SK-N-DZ (cell line): ENCODE measurements around the gene PRX.

Experiments
- DNase-seq: peaks from one replicate; pipeline ENCODE4 v3.0.0-alpha.2; 2015; ENCODE audit warnings: low spot score

Gene PRX

DNA sequence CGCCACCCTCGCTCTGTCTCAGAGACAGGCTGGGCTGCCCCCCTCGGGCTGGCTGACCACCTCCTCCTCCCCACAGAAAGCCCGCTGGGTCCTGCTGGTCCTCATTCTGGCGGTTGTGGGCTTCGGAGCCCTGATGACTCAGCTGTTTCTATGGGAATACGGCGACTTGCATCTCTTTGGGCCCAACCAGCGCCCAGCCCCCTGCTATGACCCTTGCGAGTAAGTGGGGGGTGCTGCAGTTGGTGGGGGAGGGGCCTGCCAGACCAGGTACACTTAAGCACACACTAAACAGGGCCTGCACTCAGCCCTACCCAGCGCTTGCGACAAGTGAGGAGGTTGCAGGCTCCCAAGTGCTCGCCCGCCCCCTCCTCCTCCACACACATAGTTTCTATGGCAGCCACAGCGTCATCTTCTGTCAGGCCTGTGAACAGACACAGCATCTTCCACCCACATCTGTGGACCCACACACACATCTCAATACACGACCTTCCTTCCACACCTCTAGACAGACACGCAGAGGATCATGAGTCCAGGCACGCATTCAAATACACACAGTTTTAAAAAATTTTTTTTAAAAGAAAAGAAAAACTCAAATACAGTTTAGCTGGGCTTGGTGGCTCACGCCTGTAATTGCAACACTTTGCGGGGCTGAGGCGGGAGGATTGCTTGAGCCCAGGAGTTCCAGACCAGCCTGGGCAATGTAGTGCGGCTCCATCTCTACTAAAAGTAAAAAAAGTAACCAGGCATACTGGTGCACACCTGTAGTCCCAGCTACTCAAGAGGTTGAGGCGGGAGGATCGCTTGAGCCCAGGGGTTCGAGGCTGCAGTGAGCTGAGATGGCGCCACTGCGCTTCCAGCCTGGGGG lies 46.2 kb downstream of the PRX start:
- DNase-seq = peak; percentile 85

GRCh38 chr19:40365613-40366401 lies 47.4 kb downstream of the PRX start:
- DNase-seq = peak; percentile 83

DNA sequence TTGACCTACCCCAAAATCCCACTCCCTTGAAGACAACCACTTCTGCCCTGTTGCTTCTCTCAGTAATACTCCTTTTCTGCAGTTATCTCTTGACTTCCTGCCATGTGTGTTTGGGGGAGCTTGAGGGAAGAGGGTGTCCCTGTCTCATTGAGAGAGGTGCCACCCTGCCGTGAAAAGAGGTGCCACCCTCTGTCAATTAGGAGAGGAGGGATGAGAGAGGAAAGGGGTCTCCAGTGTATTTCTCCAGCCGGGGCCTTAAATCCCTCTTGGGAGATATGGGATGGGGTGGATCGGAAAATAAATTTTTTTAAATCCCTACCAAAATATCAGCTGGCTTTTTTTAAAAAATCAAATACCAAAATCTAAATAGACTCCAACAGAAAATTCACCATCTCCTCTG lies 48.2 kb downstream of the PRX start:
- no peak for DNase-seq

GRCh38 chr19:40363069-40363468 lies 50.1 kb downstream of the PRX start:
- DNase-seq = no peak

DNA sequence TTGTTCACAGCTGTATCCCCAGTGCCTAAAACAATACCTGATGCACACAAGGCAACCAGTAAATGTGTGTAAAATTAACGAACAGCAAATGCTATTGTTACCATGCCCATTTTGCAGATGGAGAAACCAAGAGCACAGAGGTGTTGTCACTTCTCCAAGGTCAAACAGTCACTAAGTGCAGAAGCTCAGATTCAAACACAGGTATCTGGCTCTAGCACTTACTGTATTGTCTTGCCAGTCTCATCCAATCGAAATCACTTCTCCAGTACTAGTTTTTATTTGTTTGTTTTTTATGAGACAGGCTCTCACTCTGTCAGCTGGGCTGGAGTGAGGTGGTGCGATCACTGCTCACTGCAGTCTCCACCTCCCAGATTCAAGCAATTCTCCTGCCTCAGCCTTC lies 51.0 kb downstream of the PRX start:
- no peak for DNase-seq

GRCh38 chr19:40360708-40361241 lies 52.4 kb downstream of the PRX start:
- peak; percentile 76 for DNase-seq

- DNase-seq = no peak
These were observed 53.0 kb downstream of the PRX start for GRCh38 chr19:40360020-40360707.

GRCh38 chr19:40358773-40359172 lies 54.4 kb downstream of the PRX start:
- DNase-seq = no peak

- no peak for DNase-seq
These were observed 55.5 kb downstream of the PRX start for GRCh38 chr19:40357640-40358039.

DNA sequence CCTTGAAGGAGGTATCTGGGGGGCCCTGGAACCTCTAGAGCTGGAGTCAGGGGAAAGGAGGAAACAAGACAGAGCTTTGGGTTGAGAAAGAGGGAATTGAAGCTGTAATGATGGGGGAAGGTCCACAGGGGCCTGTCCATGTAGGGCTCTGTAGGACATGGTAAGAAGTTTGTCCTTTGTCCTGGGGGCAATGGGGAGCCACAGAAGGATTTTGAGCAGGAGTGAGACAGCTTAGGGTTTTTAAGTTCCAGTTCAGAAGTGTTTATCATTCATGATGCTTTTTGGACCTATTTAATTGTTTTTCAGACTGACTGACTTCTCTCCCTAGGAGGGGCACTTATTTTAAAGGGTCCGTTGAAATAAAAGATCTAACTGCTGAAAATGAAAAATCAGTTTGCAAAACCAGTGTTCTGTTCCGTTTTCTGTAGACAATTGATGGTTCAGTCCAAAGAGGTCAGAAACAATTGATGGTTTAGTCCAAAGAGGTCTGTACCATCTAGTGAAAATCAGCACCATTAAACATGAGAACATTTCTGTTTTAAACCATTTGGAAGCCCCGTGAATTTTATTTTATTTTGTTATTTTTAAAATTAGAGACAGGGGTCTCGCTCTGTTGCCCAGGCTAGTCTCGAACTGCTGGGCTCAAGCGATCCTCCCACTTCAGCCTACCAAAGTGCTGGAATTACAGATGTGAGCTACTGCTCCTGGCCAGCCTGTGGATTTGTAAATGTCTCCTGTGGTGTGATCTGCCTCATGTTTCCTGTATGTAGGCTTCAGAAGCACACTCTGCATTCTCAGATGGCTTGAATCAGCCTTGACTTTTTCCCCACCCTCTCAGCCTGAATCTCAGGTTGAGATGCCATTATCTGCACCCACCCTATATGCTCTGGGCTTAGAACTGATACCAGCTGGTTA lies 56.2 kb downstream of the PRX start:
- no peak for DNase-seq

GRCh38 chr19:40355975-40356680 lies 57.0 kb downstream of the PRX start:
- DNase-seq = no peak

DNA sequence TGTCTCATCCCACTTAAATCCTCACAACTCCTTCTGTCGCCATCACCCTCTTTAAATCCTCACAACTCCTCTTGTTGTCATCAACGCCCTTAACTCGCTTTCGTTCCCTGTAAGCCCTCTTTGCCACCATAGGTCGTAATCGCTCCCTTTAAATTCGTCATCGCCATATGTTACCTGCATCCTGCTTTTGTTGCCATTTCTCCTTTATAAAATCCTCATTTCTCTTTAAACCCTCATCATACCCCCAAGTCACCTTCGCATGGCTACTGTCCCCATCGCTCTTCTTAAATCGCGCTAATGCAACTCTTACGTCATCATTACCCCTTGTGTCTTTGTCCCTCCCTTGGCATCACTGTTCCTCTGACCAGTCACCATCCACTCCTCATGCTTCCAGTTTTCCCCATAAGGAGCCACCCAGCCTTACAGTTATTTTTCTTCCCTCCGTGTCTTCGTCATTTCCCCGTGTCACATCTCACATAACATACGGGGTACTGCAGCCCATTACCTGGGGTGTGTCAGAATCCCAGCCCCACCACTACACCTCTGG lies 64.1 kb downstream of the PRX start:
- DNase-seq = peak; percentile 28

DNA sequence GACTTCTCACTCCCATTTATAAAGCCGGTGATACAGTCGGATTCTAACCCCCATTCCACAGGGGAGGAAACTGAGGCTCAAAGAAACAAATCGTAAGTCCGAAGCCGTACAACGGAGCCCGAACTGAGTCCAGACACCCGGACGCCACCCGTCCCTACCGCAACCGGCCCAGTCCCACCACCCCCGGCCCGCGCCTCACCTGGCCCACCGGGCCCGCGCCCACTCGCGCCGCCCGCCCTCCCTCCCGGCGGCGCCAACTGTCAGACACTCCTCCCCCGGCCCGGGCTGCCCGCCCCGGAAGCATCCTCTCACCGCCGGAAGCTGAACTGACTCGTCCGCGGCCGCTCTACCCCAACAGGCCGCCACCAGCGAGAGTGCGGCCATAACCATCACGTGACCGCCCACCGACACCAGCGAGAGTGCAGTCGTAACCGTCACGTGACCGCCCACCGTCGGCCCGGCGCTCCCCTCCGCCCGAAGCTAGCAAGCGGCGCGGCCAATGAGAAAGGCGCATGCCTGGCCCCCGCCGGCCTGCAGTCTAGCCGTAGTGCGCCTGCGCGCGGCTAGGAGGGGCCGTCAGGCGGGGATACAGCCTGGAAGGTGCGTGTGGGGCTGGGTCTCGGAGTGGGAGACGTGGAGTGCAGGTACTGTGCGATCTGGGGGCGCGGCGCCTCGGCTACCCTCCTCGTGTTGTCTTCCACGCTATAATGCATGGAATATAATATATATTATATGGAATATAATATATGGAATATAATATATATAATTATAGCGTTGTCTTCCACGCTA lies 64.9 kb downstream of the PRX start, which contains the start of the genes C19orf47 and PLD3:
TSS of gene C19orf47 (minus strand) at position 273 of the 789 bp plus-strand sequence. CDS start 6,540 bp downstream, outside the sequence.
TSS of gene PLD3 (plus strand) at position 571 of the 789 bp plus-strand sequence. CDS start 17,789 bp downstream, outside the sequence.
- peak; percentile 98 for DNase-seq

DNA sequence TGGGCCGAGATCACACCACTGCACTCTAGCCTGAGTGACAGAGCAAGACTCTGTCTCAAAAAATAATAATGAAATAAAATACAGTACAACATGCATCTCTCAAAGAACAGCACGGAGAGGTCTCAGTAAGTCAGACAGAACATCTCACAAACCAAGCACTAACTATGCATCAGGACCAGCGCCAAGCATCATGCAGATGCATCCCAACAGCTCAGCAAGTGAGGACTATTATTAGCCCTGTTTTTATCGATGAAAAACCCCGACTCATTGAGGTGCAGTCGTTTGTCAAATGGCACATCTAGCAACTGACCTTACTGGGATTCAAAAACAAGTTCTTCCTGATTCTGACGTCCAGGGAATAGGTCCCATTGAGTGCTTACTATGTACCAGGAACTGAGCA lies 68.8 kb downstream of the PRX start:
- DNase-seq = no peak
